DMS153 treated with DMSO at 0.1 percent for 48 hours (cell line): ENCODE data around the gene KRT79.

Experiments
- DNase-seq: peaks from one replicate; lab custom pipeline; 2025; ENCODE audit not compliant: unreplicated experiment; lab: John Stamatoyannopoulos, UW

KRT79 gene

GRCh38 chr12:52774629-52775250 lies 59.4 kb downstream of the KRT79 start:
- no peak for DNase-seq

DNA sequence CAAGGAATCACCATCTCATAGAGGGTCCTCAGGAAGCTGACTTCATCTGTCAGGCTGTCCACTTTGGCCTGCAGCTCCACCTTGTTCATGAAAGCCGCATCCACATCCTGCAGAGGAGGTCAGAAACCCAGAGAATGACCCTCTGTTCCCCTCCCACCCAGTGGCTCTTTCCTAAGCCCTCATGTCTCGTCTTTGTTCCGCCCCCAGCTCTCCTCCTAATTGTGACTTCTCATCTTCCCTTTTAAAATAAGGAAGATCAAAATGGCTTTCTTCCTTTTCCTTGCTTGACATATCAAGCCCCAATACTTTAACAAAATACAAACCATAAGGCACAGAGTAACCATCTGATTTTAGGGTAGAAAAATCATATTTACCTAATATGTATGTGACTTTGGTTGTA lies 61.3 kb downstream of the KRT79 start:
- no peak for DNase-seq

GRCh38 chr12:52772188-52772587 lies 61.9 kb downstream of the KRT79 start:
- no peak for DNase-seq

GRCh38 chr12:52771505-52771904 lies 62.6 kb downstream of the KRT79 start:
- DNase-seq, result no peak
